ENCODE measurements around the gene WDR7. TPM values are rescaled to one million over a fixed set of nuclear protein-coding genes. Genes with fewer than 3 reads are reported as not detected.

Gene WDR7
- total and polyA plus RNA-seq, 2 of the 4 experiments (the other 2 are of a cell fraction) = 3.7 to 23.3 TPM

DNA sequence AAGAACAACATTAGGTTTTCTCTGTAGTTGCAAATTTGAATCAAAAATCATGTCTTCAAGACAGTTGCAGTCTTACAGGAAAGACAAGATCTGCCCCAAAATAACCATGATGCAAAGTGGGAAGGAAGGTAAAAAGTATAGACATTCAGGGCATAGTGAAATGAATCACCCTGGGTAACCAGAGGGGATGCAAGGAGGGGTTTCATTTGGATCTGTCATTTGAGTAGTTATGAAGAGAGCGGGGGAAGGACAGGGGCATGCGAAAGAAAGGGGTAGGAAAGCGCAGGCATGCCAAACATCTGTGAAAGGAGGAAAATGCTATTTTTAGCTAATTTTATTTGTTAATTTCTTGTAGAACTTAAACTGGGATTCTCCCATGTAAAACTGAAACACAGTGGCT is 276.6 kb downstream of the WDR7 start:
- 60% methylated on average over 1 of the region's 3 CpGs; no CpG with 5 or more reads in 1 of the 2 experiments for WGBS, 2 experiments (ENCODE audit: extremely low coverage in 2 of 2, insufficient read length in 1 of 2)
- H2BK20ac ChIP-seq (ENCODE audit: low read depth, low read length) = no peak overlapping the region
- H2AK5ac ChIP-seq (ENCODE audit: low read depth, low read length) = no peak overlapping the region
- no peak overlapping the region for H3K56ac ChIP-seq (ENCODE audit: extremely low read depth, insufficient read depth, low read length)
- no peak for ATAC-seq (ENCODE audit: low read depth)
- H3K4ac ChIP-seq (ENCODE audit: low read depth, low read length) = no peak overlapping the region
- H3K27ac ChIP-seq (ENCODE audit: insufficient read depth, low read length) = no peak overlapping the region
- no peak overlapping the region for H2AFZ ChIP-seq (replicated peaks; ENCODE audit: low read length, poor library complexity)
- no peak overlapping the region for H4K91ac ChIP-seq (ENCODE audit: insufficient read depth, low read depth, low read length)
- H3K27me3 ChIP-seq (ENCODE audit: control insufficient read depth, insufficient read depth, low read length) = no peaks in the 10 kb centered on the region
- H3K23ac ChIP-seq (ENCODE audit: low read depth, low read length) = no peak overlapping the region
- no TSS peak for BruUV-seq (replicated peaks)
- H4K8ac ChIP-seq (ENCODE audit: low read depth in 2 of 2, low read length in 2 of 2) = no peak overlapping the region
- H3K14ac ChIP-seq (replicated peaks; ENCODE audit: low read depth, low read length) = no peak overlapping the region
- no peaks in the 10 kb centered on the region for H4K20me1 ChIP-seq (ENCODE audit: insufficient read depth, low read length)
- no peak overlapping the region for H2BK120ac ChIP-seq (ENCODE audit: low read depth, low read length)
- no peak for TF ChIP-seq SMC3 (IDR thresholded peaks at IDR 0.05; ENCODE audit: low read depth, low read length)
- no peak for TF ChIP-seq FOS (IDR thresholded peaks at IDR 0.05; ENCODE audit: low read depth, low read length)
- no peak for TF ChIP-seq MAFK (IDR thresholded peaks at IDR 0.05; ENCODE audit: low read depth, low read length)
- no peak for TF ChIP-seq RAD21 (IDR thresholded peaks at IDR 0.05; ENCODE audit: low read length)
- no peak for TF ChIP-seq CHD1 (IDR thresholded peaks at IDR 0.05; ENCODE audit: low read depth, low read length)
- TF ChIP-seq, protein P1, sequence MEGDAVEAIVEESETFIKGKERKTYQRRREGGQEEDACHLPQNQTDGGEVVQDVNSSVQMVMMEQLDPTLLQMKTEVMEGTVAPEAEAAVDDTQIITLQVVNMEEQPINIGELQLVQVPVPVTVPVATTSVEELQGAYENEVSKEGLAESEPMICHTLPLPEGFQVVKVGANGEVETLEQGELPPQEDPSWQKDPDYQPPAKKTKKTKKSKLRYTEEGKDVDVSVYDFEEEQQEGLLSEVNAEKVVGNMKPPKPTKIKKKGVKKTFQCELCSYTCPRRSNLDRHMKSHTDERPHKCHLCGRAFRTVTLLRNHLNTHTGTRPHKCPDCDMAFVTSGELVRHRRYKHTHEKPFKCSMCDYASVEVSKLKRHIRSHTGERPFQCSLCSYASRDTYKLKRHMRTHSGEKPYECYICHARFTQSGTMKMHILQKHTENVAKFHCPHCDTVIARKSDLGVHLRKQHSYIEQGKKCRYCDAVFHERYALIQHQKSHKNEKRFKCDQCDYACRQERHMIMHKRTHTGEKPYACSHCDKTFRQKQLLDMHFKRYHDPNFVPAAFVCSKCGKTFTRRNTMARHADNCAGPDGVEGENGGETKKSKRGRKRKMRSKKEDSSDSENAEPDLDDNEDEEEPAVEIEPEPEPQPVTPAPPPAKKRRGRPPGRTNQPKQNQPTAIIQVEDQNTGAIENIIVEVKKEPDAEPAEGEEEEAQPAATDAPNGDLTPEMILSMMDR (conservative IDR thresholded peaks at IDR 0.05; ENCODE audit: low read depth, low read length) = no peak
- TF ChIP-seq MAZ (IDR thresholded peaks at IDR 0.05; ENCODE audit: borderline replicate concordance, low read depth, low read length) = no peak
- TF ChIP-seq CEBPB (IDR thresholded peaks at IDR 0.05; ENCODE audit: low read depth, low read length) = no peak
- no peak for TF ChIP-seq MXI1 (IDR thresholded peaks at IDR 0.05; ENCODE audit: borderline replicate concordance, low read depth, low read length)
- ChIA-PET CTCF (no interaction called here), POLR2A (ENCODE audit: unreplicated experiment) (no interaction called here)
- H3K4me2 ChIP-seq (ENCODE audit: low read depth, low read length) = no peak overlapping the region
- no peaks in the 10 kb centered on the region for H3K79me1 ChIP-seq (ENCODE audit: low read depth in 1 of 2, low read length in 2 of 2)
- dilution Hi-C loops (cut with HindIII; ENCODE audit: low sequenced_read_pairs, unreplicated experiment) = no loop called here
- no peak overlapping the region for H4K5ac ChIP-seq (ENCODE audit: low read depth, low read length)
- H3K36me3 ChIP-seq (ENCODE audit: control insufficient read depth, insufficient read depth, low read length) = no peaks in the 10 kb centered on the region
- no peak overlapping the region for H2BK5ac ChIP-seq (ENCODE audit: low read depth, low read length, poor library complexity, severe bottlenecking)
- H3K18ac ChIP-seq (ENCODE audit: low read depth, low read length) = no peak overlapping the region
- no peak for DNase-seq
- in situ Hi-C loops (cut with MboI; ENCODE audit: low sequenced_read_pairs) = no loop called here
- no peak overlapping the region for H2BK15ac ChIP-seq (ENCODE audit: low read depth, low read length)
- H3K4me1 ChIP-seq (ENCODE audit: control insufficient read depth, insufficient read depth, low read length) = no peaks in the 10 kb centered on the region
- H3K9me1 ChIP-seq (ENCODE audit: insufficient read depth, low read length) = no peaks in the 10 kb centered on the region
- H3K9ac ChIP-seq (ENCODE audit: low read depth, low read length) = no peak overlapping the region
- no peak overlapping the region for H2AK9ac ChIP-seq (replicated peaks; ENCODE audit: low read depth, low read length, poor library complexity)
- intact Hi-C loops (cut with micrococcal nuclease) = no loop called here
- H3K4me3 ChIP-seq (ENCODE audit: insufficient read depth, low read depth, low read length) = no peak overlapping the region
- no peaks in the 10 kb centered on the region for H3K9me3 ChIP-seq (ENCODE audit: control insufficient read depth, insufficient read depth, low read length)
